GM19395 (cell line): ENCODE results near the gene TRAK1.

Experiments used
- ATAC-seq: cut with Tn5 transposase; IDR thresholded peaks from one replicate; pipeline ENCODE4 v1.9.1; 2021; ENCODE audit warnings: mild to moderate bottlenecking, moderate library complexity; ENCODE audit not compliant: unreplicated experiment

The TRAK1 gene

DNA sequence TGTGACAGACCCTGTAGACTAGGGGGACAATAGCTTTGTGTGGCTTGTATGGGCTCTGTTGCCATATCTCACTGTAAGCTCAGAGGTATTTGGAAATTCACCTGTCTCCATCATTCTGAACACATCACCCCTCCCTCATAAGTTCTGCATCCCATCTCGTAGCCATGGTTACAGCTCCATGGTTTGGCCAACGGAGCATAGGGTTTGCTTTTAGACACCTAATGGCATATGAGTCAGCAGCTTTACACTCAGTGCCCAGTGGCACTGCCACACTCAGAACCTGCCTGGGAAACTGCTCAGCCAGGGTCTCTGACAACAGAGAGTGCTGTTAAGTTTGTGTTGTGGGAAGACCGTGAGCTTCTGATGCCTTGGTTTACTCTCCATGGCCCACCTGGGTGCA, 107.6 kb downstream of the TRAK1 start:
- ATAC-seq, result no peak

DNA sequence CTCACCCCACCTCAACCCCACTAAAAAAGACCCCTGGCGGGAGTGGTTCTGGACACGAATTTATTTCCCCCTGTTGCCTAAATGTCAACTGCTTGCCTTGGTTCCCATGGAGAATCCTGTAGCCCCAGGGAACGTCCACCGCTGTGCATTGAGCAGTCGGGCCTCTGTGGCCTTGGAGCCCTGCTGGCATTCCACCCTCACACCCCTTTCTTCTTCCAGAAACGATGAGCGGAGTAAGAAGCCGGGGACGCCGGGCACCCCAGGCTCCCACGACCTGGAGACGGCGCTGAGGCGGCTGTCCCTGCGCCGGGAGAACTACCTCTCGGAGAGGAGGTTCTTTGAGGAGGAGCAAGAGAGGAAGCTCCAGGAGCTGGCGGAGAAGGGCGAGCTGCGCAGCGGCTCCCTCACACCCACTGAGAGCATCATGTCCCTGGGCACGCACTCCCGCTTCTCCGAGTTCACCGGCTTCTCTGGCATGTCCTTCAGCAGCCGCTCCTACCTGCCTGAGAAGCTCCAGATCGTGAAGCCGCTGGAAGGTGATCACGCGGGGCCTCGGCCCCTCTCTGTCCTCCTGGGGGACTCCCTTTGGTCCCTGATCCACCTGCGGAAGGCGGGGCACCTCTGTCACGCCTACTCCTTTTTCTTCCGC, 111.2 kb downstream of the TRAK1 start:
- ATAC-seq, result no peak

DNA sequence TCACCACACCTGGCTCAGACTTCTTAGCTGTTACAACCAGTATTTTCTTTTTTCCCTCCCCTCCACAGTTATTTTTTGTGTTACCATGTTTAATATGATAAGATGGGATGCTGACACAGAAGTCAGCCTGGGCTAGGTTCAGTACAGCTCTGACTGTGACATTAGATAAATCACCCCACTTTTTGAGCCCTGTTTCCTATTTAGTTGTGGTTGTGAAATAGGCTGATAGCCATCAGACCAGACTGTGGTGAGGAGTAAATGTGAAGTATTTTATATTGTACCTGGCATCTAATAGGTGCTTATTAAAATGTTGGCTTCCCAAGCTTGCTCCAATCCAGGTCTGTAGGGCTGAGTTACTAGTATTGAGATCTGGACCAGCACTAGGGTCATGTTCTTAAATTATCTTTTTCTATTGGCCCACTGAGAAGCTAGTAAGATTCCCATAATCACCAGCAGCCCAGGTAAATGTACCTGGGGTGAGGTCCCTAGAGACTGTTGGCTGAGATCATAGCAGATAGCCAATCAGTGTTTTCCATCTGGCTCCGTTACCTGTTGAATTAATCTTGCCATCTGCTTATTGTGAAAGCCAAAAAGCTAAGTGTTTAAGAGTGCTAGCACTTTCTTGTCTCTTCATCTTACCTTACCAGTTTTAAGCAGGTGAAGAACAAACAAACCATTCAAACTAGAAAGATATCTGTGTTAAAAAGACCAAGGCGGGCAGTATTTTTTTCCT, 113.9 kb downstream of the TRAK1 start:
- no peak for ATAC-seq

DNA sequence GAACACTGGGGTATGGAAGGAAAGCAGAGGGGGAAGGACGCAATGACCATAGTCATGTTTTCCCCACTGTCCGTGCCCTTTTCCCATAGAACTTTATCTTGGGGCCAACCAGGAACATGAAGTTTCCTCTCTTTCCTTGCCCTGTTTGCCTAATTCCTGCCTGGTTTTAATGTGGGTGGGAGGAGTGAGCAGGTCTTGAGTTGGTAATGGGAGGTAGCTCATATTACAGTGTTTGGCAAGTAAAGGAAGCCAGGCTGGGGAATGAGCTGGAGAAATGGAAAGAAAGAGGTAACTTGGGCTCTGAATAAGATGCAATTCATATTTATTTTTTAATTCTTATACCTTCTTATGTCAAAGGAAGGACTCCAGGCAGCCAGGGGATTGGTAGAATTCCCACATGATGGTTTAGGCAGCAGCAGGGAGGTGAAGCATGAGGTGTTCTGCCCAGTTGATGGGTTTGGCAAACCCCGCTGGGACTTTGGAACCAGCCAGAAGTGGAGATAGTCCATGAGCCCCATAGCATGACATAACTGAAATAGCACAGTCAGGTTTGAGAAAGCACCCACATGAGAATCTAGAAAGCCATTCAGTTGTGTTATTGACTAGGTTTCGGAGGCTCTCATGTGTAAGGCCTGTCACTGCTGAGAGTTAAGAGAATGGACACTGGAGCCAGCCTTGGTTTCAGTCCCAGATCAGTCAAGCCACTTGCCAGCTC, 114.8 kb downstream of the TRAK1 start:
- peak; percentile 92 for ATAC-seq

DNA sequence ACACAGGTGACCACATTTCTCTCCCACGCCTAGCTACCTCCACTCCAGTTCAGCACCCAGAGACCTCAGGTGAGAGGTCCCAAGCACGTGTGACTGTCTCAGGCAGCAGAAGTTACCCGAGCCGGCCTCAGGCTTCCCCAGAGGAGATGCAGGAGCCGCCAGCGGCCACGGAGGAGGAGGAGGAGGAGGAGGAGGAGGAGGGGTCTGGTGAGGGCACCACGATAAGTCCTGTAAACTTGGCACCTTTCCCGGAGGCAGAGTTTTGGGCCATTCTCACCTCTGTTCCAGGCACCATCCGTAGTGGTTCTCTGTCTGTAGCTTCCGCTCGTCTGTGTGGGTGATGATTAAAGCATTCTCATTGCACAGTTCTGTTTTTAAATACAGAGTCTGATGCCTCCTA, 118.8 kb downstream of the TRAK1 start:
- no peak for ATAC-seq

- no peak for ATAC-seq
Measured at GRCh38 chr3:42210726-42211125, 119.6 kb downstream of the TRAK1 start.

GRCh38 chr3:42213417-42213816, 122.3 kb downstream of the TRAK1 start:
- ATAC-seq, result no peak

DNA sequence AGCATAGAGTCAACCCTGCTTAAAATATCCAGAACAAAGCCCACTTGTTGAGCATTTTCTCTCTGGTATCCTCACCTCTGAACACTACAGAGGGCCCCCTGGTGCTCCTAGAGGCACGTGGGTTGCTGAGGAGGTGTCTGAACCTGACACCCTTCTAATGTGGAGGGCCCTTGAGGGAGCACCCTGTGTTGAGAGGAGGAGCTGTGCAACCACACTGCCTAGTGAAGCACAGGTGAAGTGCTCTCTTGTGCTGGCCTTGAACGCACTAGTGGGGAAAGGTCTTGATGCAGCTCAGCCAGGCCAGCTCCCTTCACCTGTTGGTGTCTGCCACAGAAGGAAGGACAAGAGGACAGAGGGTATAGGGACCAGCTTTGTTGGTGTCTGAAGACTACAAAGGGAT, 122.9 kb downstream of the TRAK1 start:
- ATAC-seq, result peak; percentile 28

- ATAC-seq, result peak; percentile 64
Measured at GRCh38 chr3:42214565-42215283, 123.6 kb downstream of the TRAK1 start.

DNA sequence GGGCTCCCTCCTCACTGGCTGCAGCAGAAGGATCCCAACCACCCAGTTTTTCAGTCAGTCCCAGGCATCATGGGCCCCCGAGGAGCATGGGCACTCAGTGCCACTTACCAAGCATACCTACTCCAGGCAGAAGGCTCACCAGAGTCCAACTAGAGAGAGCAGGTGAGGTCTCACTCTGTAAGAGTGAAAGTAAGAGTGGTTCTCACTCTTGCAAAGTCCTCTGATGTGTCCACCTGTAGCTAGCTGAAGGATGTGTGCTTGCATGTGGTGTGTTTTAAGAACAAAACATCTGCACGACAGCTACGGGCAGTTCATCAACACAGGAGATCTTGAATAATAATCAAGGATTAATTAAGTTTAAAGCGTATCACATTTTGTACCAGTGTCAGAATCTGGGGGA, 125.1 kb downstream of the TRAK1 start:
- ATAC-seq, result peak; percentile 78

DNA sequence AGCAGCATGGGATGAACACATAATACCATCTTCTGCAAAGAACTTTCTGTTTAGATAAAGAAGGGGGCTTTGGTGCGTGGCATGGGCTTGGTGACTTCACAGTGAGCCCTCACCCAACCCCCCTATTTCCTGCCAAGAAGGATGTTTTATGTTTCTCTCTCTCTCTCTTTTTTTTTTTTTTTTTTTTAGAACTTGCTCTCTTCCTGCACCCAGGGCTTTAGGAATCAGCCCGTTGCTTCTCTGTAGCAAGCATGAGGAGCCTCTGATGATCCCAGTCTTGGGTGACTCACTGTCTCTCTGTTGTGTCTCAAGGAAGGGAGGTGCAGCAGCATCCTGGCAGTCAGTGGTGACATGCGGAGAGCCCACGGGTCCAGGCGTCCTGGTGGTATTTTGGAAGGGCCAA, 125.8 kb downstream of the TRAK1 start:
- ATAC-seq, result no peak

- no peak for ATAC-seq
Measured at GRCh38 chr3:42220436-42221121, 129.4 kb downstream of the TRAK1 start.

DNA sequence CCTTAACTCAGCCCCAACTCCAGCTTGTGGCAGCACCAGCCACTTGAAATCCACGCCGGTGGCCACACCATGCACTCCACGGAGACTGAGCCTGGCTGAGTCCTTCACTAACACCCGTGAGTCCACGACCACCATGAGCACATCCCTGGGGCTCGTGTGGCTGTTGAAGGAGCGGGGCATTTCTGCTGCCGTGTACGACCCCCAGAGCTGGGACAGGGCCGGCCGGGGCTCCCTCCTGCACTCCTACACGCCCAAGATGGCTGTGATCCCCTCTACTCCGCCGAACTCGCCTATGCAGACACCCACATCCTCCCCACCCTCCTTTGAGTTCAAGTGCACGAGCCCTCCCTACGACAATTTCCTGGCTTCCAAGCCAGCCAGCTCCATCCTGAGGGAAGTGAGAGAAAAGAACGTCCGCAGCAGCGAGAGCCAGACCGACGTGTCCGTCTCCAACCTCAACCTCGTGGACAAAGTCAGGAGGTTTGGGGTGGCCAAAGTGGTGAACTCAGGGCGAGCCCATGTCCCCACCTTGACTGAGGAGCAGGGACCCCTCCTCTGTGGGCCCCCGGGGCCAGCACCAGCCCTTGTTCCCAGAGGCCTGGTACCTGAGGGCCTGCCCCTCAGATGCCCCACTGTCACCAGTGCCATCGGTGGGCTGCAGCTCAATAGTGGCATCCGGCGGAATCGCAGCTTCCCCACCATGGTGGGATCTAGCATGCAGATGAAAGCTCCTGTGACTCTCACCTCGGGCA, 132.0 kb downstream of the TRAK1 start:
- no peak for ATAC-seq

DNA sequence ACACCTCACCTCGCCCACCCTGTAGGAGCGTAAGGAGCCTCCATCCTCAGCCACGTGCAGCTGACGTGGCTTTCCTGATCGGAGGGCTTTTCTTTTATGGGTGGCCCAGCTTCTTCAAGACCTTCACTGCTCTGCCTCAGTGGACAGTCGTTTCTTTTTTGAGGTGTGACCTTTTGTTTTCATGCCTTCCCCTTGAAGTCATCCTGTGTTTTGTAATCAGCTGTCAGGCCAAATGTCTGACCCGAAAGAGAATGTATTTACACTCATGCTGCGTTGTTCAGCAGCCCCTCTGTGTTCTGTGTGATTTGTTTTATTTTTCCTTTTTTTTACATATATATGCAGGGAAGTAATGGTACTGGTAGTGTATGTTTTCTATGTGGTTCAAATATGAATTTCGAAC, 133.0 kb downstream of the TRAK1 start:
- ATAC-seq, result no peak

GRCh38 chr3:42224658-42225421, 133.7 kb downstream of the TRAK1 start:
- ATAC-seq, result no peak

DNA sequence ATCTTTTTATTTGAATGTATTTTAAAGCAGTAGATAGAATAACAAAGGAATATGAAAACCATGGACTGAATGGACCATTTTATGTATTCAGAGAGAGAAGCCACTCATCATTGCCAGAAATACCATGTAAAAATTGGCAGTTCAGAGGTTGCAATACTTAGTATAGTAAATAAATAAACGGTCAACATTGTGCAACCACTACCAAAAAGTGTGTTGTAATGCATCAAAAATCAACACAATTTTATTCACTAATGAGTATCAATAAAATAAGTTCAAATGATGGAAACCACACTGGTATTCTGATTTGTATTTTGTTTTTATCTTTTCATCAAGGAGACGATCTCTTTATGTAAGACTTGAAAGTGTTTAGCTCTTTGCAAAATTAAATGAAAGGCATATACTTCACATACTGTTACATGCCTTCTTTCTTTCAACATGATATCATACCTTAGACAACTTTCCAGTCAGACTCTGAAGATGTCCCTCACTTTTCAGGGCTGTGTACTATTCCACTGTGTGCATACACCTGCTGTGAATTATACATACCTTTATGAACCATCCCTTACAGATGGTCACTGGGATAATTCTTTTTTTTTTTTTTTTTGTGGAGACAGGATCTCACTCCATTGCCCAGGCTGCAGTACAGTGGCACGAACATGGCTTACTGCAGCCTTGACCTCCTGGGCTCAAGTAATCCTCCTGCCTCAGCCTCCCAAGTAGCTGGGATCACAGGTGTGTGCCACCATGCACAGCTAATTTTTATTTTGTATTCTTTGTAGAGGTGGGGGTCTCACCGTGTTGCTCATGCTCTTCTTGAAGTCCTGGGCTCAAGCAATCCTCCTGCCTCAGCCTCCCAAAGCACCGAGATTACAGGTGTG, 134.6 kb downstream of the TRAK1 start:
- ATAC-seq, result no peak

GRCh38 chr3:42226470-42227425, 135.6 kb downstream of the TRAK1 start:
- ATAC-seq, result no peak
